D721Med (cell line): ENCODE data around the gene KCNH8.

Source experiments
- DNase-seq: peaks from one replicate; pipeline ENCODE4 v3.0.0; 2011; ENCODE audit warnings: low spot score; ENCODE audit not compliant: insufficient read length
- FAIRE-seq: peaks from 2 replicates; lab custom pipeline; 2011; peaks lifted over from hg19 to GRCh38; lab: Jason Lieb, UNC
- CTCF ChIP-seq: IDR thresholded peaks from 2 replicates; pipeline ENCODE4 v1.5.1; 2012; ENCODE audit warnings: mild to moderate bottlenecking, control low read depth; ENCODE audit not compliant: insufficient read depth; ENCODE audit errors: missing control alignments

The KCNH8 gene

GRCh38 chr3:19250959-19251610 is 102.8 kb downstream of the KCNH8 start:
- TF ChIP-seq CTCF = no peak
- FAIRE-seq = no peak
- DNase-seq = no peak

- FAIRE-seq = no peak
- TF ChIP-seq CTCF = no peak
- DNase-seq = no peak
Measured at GRCh38 chr3:19254189-19254588, 105.9 kb downstream of the KCNH8 start.

- FAIRE-seq = no peak
- DNase-seq = no peak
Measured at GRCh38 chr3:19254784-19255338, 106.6 kb downstream of the KCNH8 start.

GRCh38 chr3:19256313-19256712 is 108.0 kb downstream of the KCNH8 start:
- TF ChIP-seq CTCF = peak; percentile 7
- DNase-seq (no peak), FAIRE-seq (no peak)

More at GRCh38 chr3:19254784-19255338, 106.6 kb downstream of the KCNH8 start:
- no peak for TF ChIP-seq CTCF

- FAIRE-seq (no peak), DNase-seq (no peak)
Measured at GRCh38 chr3:19263606-19264005, 115.3 kb downstream of the KCNH8 start.

GRCh38 chr3:19264424-19264823 is 116.1 kb downstream of the KCNH8 start:
- DNase-seq (no peak), FAIRE-seq (no peak)
- no peak for TF ChIP-seq CTCF

More at GRCh38 chr3:19263606-19264005, 115.3 kb downstream of the KCNH8 start:
- no peak for TF ChIP-seq CTCF

GRCh38 chr3:19267040-19267439 is 118.7 kb downstream of the KCNH8 start:
- TF ChIP-seq CTCF = no peak
- FAIRE-seq (no peak), DNase-seq (no peak)
